Left ventricle myocardium superior (tissue), 1 donor: ENCODE measurements around the gene ZMIZ2. TPM values are rescaled to one million over a fixed set of nuclear protein-coding genes. Genes with fewer than 3 reads are reported as not detected.
"Not testable (repeated sequence)": the region's sequence is repeated elsewhere in the genome, so short reads cannot be mapped to it uniquely, and the experiment has no call there.

Source experiments
- ATAC-seq: fragments of 200-7000 bp; cut with Tn5 transposase; one replicate; pipeline ENCODE4 v1.9.1; 2020; ENCODE audit warnings: mild to moderate bottlenecking, moderate library complexity
- DNase-seq: peaks from one replicate; pipeline ENCODE4 v3.0.0-alpha.2; 2020
- intact Hi-C: fragments of 100-400 bp; cut with micrococcal nuclease; formaldehyde crosslinking; loops from one replicate; pipeline ENCODE4 v1.11.0; 2022
- total RNA-seq: library from RNA; stranded (reverse); fragmentation: NEBNext Ultra II Directional; extraction: Animal tissue kit (Norgen Biotek cat#: 25700); gene quantifications from one replicate; pipeline ENCODE4 v1.2.1, GENCODE V29; 2021
- donor health status: DM: no; HTN: yes; CAD: no; lungs with severe emphysema.

ZMIZ2 gene
- total RNA-seq, 1 donor from 2014 or later: 64.8 TPM

- intact Hi-C loops: no loop called here
- no peak for ATAC-seq
- no peak for DNase-seq
Observed at GRCh38 chr7:44794331-44794730, 45.7 kb downstream of the ZMIZ2 start.

GRCh38 chr7:44796034-44796503 is 47.4 kb downstream of the ZMIZ2 start:
- ATAC-seq (peak; percentile 19), DNase-seq (no peak)
- intact Hi-C loops: no loop called here

- peak; percentile 99 for DNase-seq
- intact Hi-C loops: no loop called here
- ATAC-seq: peak; percentile 95
Observed at GRCh38 chr7:44796504-44797328, 48.1 kb downstream of the ZMIZ2 start, which contains the start of gene PPIA. Gene PPIA (plus strand): TSS chr7:44796681. CDS start chr7:44796725, 44 bp downstream.

- intact Hi-C loops: no loop called here
- DNase-seq (peak; percentile 92), ATAC-seq (peak; percentile 83)
Observed at GRCh38 chr7:44797329-44798258, 48.9 kb downstream of the ZMIZ2 start.

- DNase-seq (no peak), ATAC-seq (no peak)
- intact Hi-C loops: no loop called here
Observed at GRCh38 chr7:44798649-44799305, 50.1 kb downstream of the ZMIZ2 start.

- intact Hi-C loops: no loop called here
- ATAC-seq (no peak), DNase-seq (no peak)
Observed at GRCh38 chr7:44799939-44800338, 51.3 kb downstream of the ZMIZ2 start.

GRCh38 chr7:44801890-44802289 is 53.2 kb downstream of the ZMIZ2 start:
- intact Hi-C loops: no loop called here
- ATAC-seq: no peak

GRCh38 chr7:44802418-44803025 is 53.9 kb downstream of the ZMIZ2 start:
- ATAC-seq (no peak), DNase-seq (no peak)
- intact Hi-C loops: no loop called here

More at GRCh38 chr7:44801890-44802289, 53.2 kb downstream of the ZMIZ2 start:
- no peak for DNase-seq

- ATAC-seq, intact Hi-C loops, DNase-seq: not testable (repeated sequence)
Observed at GRCh38 chr7:44803828-44804519, 55.3 kb downstream of the ZMIZ2 start.

GRCh38 chr7:44805950-44806349 is 57.3 kb downstream of the ZMIZ2 start:
- no peak for ATAC-seq

GRCh38 chr7:44808914-44809393 is 60.3 kb downstream of the ZMIZ2 start:
- intact Hi-C loops: no loop called here
- DNase-seq: no peak
- no peak for ATAC-seq

More at GRCh38 chr7:44805950-44806349, 57.3 kb downstream of the ZMIZ2 start:
- no peak for DNase-seq
- intact Hi-C loops: no loop called here

GRCh38 chr7:44811093-44811492 is 62.4 kb downstream of the ZMIZ2 start:
- intact Hi-C loops: no loop called here
- ATAC-seq (no peak), DNase-seq (no peak)

- intact Hi-C loops: no loop called here
- no peak for ATAC-seq
- DNase-seq: no peak
Observed at GRCh38 chr7:44811571-44811970, 62.9 kb downstream of the ZMIZ2 start.

- intact Hi-C loops: no loop called here
- no peak for ATAC-seq
- DNase-seq: no peak
Observed at GRCh38 chr7:44814919-44815318, 66.3 kb downstream of the ZMIZ2 start.

- no peak for DNase-seq
- intact Hi-C loops: no loop called here
- ATAC-seq: no peak
Observed at GRCh38 chr7:44819292-44819691, 70.6 kb downstream of the ZMIZ2 start.
